PC-9 (cell line): Measurements from ENCODE around the gene INSR. TPM values are rescaled to one million over a fixed set of nuclear protein-coding genes. Genes with fewer than 3 reads are reported as not detected.

Experiments used
- BruUV-seq: library from RNA; stranded (reverse); fragments of 400-500 nt; replicated peaks from 2 replicates; lab custom pipeline; 2021; lab: Mats Ljungman, UMichigan
- CTCF ChIA-PET: fragments of 300-600 bp; sonication (Branson Sonifier 250); formaldehyde crosslinking; loops from one replicate; lab custom pipeline; 2022; ENCODE audit warnings: antibody characterized with exemption; lab: Charles Lee
- POLR2A ChIA-PET: fragments of 300-600 bp; sonication (Branson Sonifier 250); formaldehyde crosslinking; loops from one replicate; lab custom pipeline; 2022; ENCODE audit warnings: antibody characterized with exemption; ENCODE audit not compliant: unreplicated experiment; lab: Charles Lee
- DNase-seq, 2 experiments: peaks; one replicate each; pipeline versions ENCODE4 v3.0.0 to v3.0.0-alpha.2; 2015 to 2022; ENCODE audit warnings: mixed read lengths in 1 of 2
- H2AFZ ChIP-seq: fragments of 200-600 bp; sonication (generic); 2 replicates; pipeline ENCODE4 v1.8.1; 2017; ENCODE audit warnings: antibody characterized with exemption
- H3F3A ChIP-seq: fragments of 200-600 bp; sonication (generic); 2 replicates; pipeline ENCODE4 v1.8.1; 2017; ENCODE audit warnings: antibody characterized with exemption, mild to moderate bottlenecking, low read depth; ENCODE audit not compliant: insufficient read depth
- H3K27ac ChIP-seq: fragments of 200-600 bp; sonication (generic); 2 replicates; pipeline ENCODE4 v1.6.1; 2016; ENCODE audit warnings: mixed run types
- H3K27me3 ChIP-seq: fragments of 200-600 bp; sonication (generic); 2 replicates; pipeline ENCODE4 v1.6.1; 2016; ENCODE audit warnings: low read depth, mixed run types; ENCODE audit not compliant: insufficient read depth
- H3K36me3 ChIP-seq: fragments of 200-600 bp; sonication (generic); 2 replicates; pipeline ENCODE4 v1.6.1; 2016; ENCODE audit warnings: low read depth, mixed run types
- H3K4me1 ChIP-seq: fragments of 200-600 bp; sonication (generic); replicated peaks from 2 replicates; pipeline ENCODE4 v1.6.1; 2016; ENCODE audit warnings: mixed run types; ENCODE audit not compliant: insufficient read depth
- H3K4me2 ChIP-seq: fragments of 200-600 bp; sonication (generic); 2 replicates; pipeline ENCODE4 v1.6.1; 2017; ENCODE audit warnings: mixed run types
- H3K4me3 ChIP-seq: fragments of 200-600 bp; sonication (generic); 2 replicates; pipeline ENCODE4 v1.6.1; 2016; ENCODE audit warnings: mixed run types
- H3K79me2 ChIP-seq: fragments of 200-600 bp; sonication (generic); 2 replicates; pipeline ENCODE4 v1.6.1; 2017; ENCODE audit warnings: low read depth, mixed run types
- H3K9me2 ChIP-seq: fragments of 200-600 bp; sonication (generic); 2 replicates; pipeline ENCODE4 v1.8.1; 2017; ENCODE audit warnings: mild to moderate bottlenecking; ENCODE audit not compliant: insufficient read depth
- H3K9me3 ChIP-seq: fragments of 200-600 bp; sonication (generic); 2 replicates; pipeline ENCODE4 v1.8.1; 2016; ENCODE audit warnings: low read depth; ENCODE audit not compliant: insufficient read depth
- H4K20me1 ChIP-seq: fragments of 200-600 bp; sonication (generic); 2 replicates; pipeline ENCODE4 v1.8.1; 2017; ENCODE audit not compliant: insufficient read depth
- CTCF ChIP-seq: fragments of 200-600 bp; sonication (generic); conservative IDR thresholded peaks from 2 replicates; pipeline ENCODE4 v1.6.1; 2017; ENCODE audit warnings: mixed run types, antibody characterized with exemption, mild to moderate bottlenecking, moderate library complexity
- EZH2 ChIP-seq: fragments of 200-600 bp; sonication (generic); IDR thresholded peaks from 2 replicates; pipeline ENCODE4 v1.8.0; 2017; ENCODE audit warnings: antibody characterized with exemption, low read depth
- intact Hi-C: fragments of 100-400 bp; cut with micrococcal nuclease; formaldehyde crosslinking; loops from one replicate; pipeline ENCODE4 v1.10.0; 2022; ENCODE audit not compliant: unreplicated experiment
- total RNA-seq: library from RNA; stranded (reverse); gene quantifications from 2 replicates; pipeline ENCODE4 v1.2.3, GENCODE V29; 2021

Gene INSR
- total RNA-seq, 1 experiment from 2014 or later = 9.3 TPM

GRCh38 chr19:7124782-7125181, 169.4 kb downstream of the INSR start:
- no peak overlapping the region for H2AFZ ChIP-seq
- CTCF ChIA-PET = no interaction called here
- H3K79me2 ChIP-seq = no peaks in the 10 kb centered on the region
- intact Hi-C loops = no loop called here
- no peak overlapping the region for H3K4me3 ChIP-seq
- no TSS peak for BruUV-seq
- no peaks in the 10 kb centered on the region for H3K9me2 ChIP-seq
- H3K4me1 ChIP-seq = no peaks in the 10 kb centered on the region
- no peak overlapping the region for H3K27ac ChIP-seq
- no peaks in the 10 kb centered on the region for H3K9me3 ChIP-seq
- no peak for TF ChIP-seq CTCF
- TF ChIP-seq EZH2 = no peak
- H3K4me2 ChIP-seq = no peak overlapping the region
- DNase-seq = no peak
- H4K20me1 ChIP-seq = no peaks in the 10 kb centered on the region
- no peaks in the 10 kb centered on the region for H3K27me3 ChIP-seq
- H3F3A ChIP-seq = no peaks in the 10 kb centered on the region
- POLR2A ChIA-PET = no interaction called here
- H3K36me3 ChIP-seq = no peaks in the 10 kb centered on the region

GRCh38 chr19:7122701-7123100, 171.5 kb downstream of the INSR start:
- BruUV-seq = no TSS peak
- no peaks in the 10 kb centered on the region for H3K9me3 ChIP-seq
- intact Hi-C loops = no loop called here
- no peak overlapping the region for H3K4me3 ChIP-seq
- TF ChIP-seq EZH2 = no peak
- TF ChIP-seq CTCF = no peak
- H3K36me3 ChIP-seq = no peaks in the 10 kb centered on the region
- H3K27me3 ChIP-seq = no peaks in the 10 kb centered on the region
- H3K4me2 ChIP-seq = no peak overlapping the region
- CTCF ChIA-PET = no interaction called here
- no peaks in the 10 kb centered on the region for H3K9me2 ChIP-seq
- no peaks in the 10 kb centered on the region for H3K4me1 ChIP-seq
- no peaks in the 10 kb centered on the region for H4K20me1 ChIP-seq
- DNase-seq = no peak
- H2AFZ ChIP-seq = no peak overlapping the region
- H3K27ac ChIP-seq = no peak overlapping the region
- H3F3A ChIP-seq = no peaks in the 10 kb centered on the region
- POLR2A ChIA-PET = no interaction called here
- no peaks in the 10 kb centered on the region for H3K79me2 ChIP-seq

- TF ChIP-seq CTCF = no peak
- no peak for TF ChIP-seq EZH2
- no peaks in the 10 kb centered on the region for H3K79me2 ChIP-seq
- H3F3A ChIP-seq = no peaks in the 10 kb centered on the region
- no peaks in the 10 kb centered on the region for H3K27me3 ChIP-seq
- no peaks in the 10 kb centered on the region for H4K20me1 ChIP-seq
- H3K36me3 ChIP-seq = no peaks in the 10 kb centered on the region
- ChIA-PET POLR2A (interaction anchor here (0.5 kb wide), 1 partner anchor 774 kb away, joined by 4 read pairs; no protein-coding TSS in a partner anchor), CTCF (no interaction called here)
- no peak overlapping the region for H3K4me2 ChIP-seq
- H3K4me3 ChIP-seq = no peak overlapping the region
- no peaks in the 10 kb centered on the region for H3K9me2 ChIP-seq
- BruUV-seq = no TSS peak
- intact Hi-C loops = no loop called here
- no peak overlapping the region for H3K27ac ChIP-seq
- H3K4me1 ChIP-seq = no peaks in the 10 kb centered on the region
- no peak for DNase-seq
- no peak overlapping the region for H2AFZ ChIP-seq
- no peaks in the 10 kb centered on the region for H3K9me3 ChIP-seq
Measured at GRCh38 chr19:7120499-7120898, 173.7 kb downstream of the INSR start.
